ENCODE data around the gene FOXQ1.

Gene FOXQ1

GRCh38 chr6:1311400-1312202, at the start of gene FOXQ1 (continued):
- TF ChIP-seq, protein P1, sequence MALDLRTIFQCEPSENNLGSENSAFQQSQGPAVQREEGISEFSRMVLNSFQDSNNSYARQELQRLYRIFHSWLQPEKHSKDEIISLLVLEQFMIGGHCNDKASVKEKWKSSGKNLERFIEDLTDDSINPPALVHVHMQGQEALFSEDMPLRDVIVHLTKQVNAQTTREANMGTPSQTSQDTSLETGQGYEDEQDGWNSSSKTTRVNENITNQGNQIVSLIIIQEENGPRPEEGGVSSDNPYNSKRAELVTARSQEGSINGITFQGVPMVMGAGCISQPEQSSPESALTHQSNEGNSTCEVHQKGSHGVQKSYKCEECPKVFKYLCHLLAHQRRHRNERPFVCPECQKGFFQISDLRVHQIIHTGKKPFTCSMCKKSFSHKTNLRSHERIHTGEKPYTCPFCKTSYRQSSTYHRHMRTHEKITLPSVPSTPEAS (tag by site-specific recombination; IDR thresholded peaks at IDR 0.05), result peak; percentile 76
- TF ChIP-seq REPIN1 (tag by site-specific recombination; IDR thresholded peaks at IDR 0.05; ENCODE audit: low read depth), result no peak
- peak; percentile 43 for TF ChIP-seq ZNF335 (tag by site-specific recombination; conservative IDR thresholded peaks at IDR 0.05)
- TF ChIP-seq ZNF843 (tag by site-specific recombination; IDR thresholded peaks at IDR 0.05), result no peak
- TF ChIP-seq PRDM2 (tag by site-specific recombination; IDR thresholded peaks at IDR 0.05; ENCODE audit: borderline replicate concordance), result no peak
- TF ChIP-seq ZBTB48 (tag by site-specific recombination; IDR thresholded peaks at IDR 0.05), result peak; percentile 59
- TF ChIP-seq KLF1 (tag by site-specific recombination; IDR thresholded peaks at IDR 0.05), result no peak
- no peak for TF ChIP-seq ZNF354C (tag by site-specific recombination; IDR thresholded peaks at IDR 0.05; ENCODE audit: borderline replicate concordance, low read depth)
- no peak for TF ChIP-seq ZNF155 (tag by site-specific recombination; IDR thresholded peaks at IDR 0.05)
- peak; percentile 13; the same call in 1 of the 2 replicates for TF ChIP-seq ZXDB (tag by site-specific recombination; IDR thresholded peaks at IDR 0.05)
- peak; percentile 92 for TF ChIP-seq ZIC2 (tag by site-specific recombination; IDR thresholded peaks at IDR 0.05)
- no peak for TF ChIP-seq ZNF530 (tag by site-specific recombination; IDR thresholded peaks at IDR 0.05; ENCODE audit: low read depth)
- no peak for TF ChIP-seq ZNF174 (tag by site-specific recombination; IDR thresholded peaks at IDR 0.05)
- TF ChIP-seq, protein P2, sequence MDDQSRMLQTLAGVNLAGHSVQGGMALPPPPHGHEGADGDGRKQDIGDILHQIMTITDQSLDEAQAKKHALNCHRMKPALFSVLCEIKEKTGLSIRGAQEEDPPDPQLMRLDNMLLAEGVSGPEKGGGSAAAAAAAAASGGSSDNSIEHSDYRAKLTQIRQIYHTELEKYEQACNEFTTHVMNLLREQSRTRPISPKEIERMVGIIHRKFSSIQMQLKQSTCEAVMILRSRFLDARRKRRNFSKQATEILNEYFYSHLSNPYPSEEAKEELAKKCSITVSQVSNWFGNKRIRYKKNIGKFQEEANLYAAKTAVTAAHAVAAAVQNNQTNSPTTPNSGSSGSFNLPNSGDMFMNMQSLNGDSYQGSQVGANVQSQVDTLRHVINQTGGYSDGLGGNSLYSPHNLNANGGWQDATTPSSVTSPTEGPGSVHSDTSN (CRISPR knock-in tag; IDR thresholded peaks at IDR 0.05), result peak; percentile 85; the same call in 1 of the 2 replicates
- TF ChIP-seq CTCF (tag by site-specific recombination; IDR thresholded peaks at IDR 0.05), result peak; percentile 30; the same call in 1 of the 2 replicates
- no peak for TF ChIP-seq ZNF148 (tag by site-specific recombination; IDR thresholded peaks at IDR 0.05; ENCODE audit: borderline replicate concordance)
- no peak for TF ChIP-seq RBAK (tag by site-specific recombination; IDR thresholded peaks at IDR 0.05)
- TF ChIP-seq KLF9 (tag by site-specific recombination; IDR thresholded peaks at IDR 0.05; ENCODE audit: low read depth), result peak; percentile 67
- TF ChIP-seq ZNF580 (tag by site-specific recombination; IDR thresholded peaks at IDR 0.05), result no peak
- peak; percentile 68; the same call in 1 of the 2 replicates for TF ChIP-seq ZEB2 (tag by site-specific recombination; IDR thresholded peaks at IDR 0.05)
- no peak for TF ChIP-seq ZBTB7A (tag by site-specific recombination; IDR thresholded peaks at IDR 0.05; ENCODE audit: low read depth)
- TF ChIP-seq, protein P3, sequence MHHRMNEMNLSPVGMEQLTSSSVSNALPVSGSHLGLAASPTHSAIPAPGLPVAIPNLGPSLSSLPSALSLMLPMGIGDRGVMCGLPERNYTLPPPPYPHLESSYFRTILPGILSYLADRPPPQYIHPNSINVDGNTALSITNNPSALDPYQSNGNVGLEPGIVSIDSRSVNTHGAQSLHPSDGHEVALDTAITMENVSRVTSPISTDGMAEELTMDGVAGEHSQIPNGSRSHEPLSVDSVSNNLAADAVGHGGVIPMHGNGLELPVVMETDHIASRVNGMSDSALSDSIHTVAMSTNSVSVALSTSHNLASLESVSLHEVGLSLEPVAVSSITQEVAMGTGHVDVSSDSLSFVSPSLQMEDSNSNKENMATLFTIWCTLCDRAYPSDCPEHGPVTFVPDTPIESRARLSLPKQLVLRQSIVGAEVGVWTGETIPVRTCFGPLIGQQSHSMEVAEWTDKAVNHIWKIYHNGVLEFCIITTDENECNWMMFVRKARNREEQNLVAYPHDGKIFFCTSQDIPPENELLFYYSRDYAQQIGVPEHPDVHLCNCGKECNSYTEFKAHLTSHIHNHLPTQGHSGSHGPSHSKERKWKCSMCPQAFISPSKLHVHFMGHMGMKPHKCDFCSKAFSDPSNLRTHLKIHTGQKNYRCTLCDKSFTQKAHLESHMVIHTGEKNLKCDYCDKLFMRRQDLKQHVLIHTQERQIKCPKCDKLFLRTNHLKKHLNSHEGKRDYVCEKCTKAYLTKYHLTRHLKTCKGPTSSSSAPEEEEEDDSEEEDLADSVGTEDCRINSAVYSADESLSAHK (tag by site-specific recombination; IDR thresholded peaks at IDR 0.05), result no peak
